B cell (primary cell): ENCODE measurements around the gene TSPAN9.

Source experiments
- EZH2 ChIP-seq: IDR thresholded peaks from 2 replicates; pipeline ENCODE4 v1.6.1; 2012; ENCODE audit warnings: borderline replicate concordance, low read depth, mild to moderate bottlenecking, moderate library complexity, low read length; ENCODE audit not compliant: insufficient read depth, poor library complexity, severe bottlenecking
- TF ChIP-seq, protein P1 (sequence below): fragments of 200-600 bp; IDR thresholded peaks from one replicate; pipeline ENCODE4 v1.8.0; 2022; ENCODE audit warnings: antibody characterized with exemption, mild to moderate bottlenecking

DNA sequence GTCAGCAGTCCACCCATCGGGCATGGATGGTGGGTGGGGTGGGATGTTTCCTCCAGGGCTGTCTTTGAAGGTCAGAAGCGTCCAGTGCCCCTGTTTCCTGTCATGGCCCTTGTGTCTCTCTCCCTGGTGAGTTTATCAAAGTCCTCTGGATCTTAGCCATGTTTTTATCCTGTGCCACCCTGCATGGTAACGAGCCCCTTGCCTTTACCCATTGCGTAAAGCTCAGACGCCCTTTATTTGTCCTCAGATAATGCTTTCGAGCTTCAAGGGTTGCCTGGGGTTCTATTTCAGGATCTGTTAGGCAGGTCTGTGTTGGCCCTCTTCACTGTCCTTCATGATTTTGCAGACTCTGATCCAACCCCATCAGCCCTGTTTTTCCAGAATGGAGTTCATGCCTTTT lies 172.9 kb downstream of the TSPAN9 start:
- TF ChIP-seq, protein P1, sequence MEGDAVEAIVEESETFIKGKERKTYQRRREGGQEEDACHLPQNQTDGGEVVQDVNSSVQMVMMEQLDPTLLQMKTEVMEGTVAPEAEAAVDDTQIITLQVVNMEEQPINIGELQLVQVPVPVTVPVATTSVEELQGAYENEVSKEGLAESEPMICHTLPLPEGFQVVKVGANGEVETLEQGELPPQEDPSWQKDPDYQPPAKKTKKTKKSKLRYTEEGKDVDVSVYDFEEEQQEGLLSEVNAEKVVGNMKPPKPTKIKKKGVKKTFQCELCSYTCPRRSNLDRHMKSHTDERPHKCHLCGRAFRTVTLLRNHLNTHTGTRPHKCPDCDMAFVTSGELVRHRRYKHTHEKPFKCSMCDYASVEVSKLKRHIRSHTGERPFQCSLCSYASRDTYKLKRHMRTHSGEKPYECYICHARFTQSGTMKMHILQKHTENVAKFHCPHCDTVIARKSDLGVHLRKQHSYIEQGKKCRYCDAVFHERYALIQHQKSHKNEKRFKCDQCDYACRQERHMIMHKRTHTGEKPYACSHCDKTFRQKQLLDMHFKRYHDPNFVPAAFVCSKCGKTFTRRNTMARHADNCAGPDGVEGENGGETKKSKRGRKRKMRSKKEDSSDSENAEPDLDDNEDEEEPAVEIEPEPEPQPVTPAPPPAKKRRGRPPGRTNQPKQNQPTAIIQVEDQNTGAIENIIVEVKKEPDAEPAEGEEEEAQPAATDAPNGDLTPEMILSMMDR: no peak
- no peak for TF ChIP-seq EZH2
